HTR-8/SVneo (cell line): ENCODE measurements around the gene GLI3.

Experiments used
- DNase-seq: peaks from one replicate; pipeline ENCODE4 v3.0.0; 2011; ENCODE audit warnings: low spot score, mixed read lengths; ENCODE audit not compliant: insufficient read length
- FAIRE-seq: peaks from 2 replicates; lab custom pipeline; 2011; peaks lifted over from hg19 to GRCh38; lab: Jason Lieb, UNC

Gene GLI3

DNA sequence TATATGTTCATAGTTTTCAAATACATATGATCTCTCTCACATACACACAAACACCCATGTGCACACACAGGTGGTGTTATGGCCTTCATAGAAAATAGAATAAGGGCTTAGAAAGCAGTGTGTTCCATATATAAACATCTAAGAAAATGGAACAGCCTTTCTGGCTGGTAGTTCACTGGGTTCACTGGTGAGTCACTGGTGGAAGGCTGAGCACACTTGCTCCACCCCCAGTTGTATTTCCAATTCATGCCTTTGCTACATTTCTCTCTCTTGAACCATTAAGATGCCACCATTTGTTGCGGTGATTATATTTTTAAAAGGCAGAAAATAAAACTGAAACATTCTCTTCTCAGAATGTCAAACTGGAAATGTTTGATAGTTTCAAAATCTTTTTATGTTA, 252.1 kb downstream of the GLI3 start:
- no peak for FAIRE-seq

DNA sequence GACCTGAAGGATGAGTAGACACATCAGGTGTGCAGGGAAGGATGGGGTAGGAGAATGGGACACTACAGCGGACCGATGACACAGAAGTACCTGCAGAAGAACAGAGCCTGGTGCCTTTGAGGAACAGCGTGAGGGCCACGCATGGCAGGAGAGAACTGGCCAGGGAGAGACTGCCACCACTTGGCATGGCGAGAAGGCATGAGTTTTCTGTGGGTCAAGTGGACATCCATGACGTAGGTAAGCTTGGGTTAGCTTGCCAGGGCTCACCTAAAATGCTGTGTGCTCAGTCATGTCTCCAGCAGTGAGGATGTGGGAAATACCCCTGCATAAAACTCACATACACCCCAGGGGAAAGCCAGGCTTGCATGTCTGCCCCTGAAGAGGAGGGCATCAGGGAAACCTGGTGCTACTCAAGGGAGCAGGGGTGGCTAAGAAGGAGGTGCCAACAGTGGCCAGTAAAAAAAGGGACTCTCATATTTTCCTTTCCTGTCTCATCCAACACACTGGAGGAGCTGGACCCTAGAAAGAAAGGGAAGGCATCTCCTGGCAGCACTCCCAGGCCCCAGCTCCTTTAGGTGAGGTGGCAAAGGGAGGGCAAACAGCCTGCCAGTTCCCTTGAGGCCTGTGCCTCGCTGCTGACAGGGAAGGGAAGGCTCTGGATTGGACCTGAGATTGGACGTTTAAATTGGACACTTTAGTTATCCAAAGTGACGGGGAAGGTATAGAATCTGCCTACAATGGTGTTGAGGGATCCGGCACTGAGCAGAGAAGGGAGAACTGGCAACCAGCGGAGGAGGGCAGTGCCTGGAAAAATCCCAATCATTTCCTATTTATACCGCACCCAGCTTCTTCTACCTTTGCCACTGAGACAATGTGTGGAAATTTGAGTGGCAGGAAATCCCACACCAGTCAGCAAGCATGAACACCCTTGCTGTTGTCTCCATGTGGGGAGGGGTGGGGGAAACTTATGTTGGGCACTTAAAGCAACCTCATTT, 255.7 kb downstream of the GLI3 start:
- DNase-seq = no peak
- FAIRE-seq = no peak

More for the DNA sequence above, 252.1 kb downstream of the GLI3 start:
- no peak for DNase-seq

DNA sequence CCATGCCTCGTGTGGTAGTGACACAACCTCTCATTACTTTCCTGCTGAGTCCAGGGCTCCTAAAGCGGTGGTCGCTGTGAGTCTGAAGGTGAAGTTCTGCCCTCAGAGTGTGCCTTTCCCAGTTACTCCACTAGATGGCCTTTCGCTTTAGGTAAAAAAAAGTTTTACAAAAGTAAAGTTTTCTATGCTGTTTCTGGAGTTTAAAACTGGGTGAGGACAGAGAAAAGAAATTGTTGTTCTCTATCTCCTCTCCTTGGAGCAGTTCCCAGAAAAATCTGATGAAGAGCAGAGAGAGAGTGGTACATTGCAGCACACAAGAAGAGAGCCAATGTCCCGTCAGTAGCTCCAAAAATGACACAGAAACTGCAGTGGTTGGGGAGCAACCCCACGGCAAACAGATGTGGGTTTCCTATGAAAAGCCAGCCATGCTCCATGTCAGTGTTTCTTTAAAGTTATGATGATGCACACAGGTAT, 257.1 kb downstream of the GLI3 start:
- DNase-seq (peak; percentile 30), FAIRE-seq (no peak)

DNA sequence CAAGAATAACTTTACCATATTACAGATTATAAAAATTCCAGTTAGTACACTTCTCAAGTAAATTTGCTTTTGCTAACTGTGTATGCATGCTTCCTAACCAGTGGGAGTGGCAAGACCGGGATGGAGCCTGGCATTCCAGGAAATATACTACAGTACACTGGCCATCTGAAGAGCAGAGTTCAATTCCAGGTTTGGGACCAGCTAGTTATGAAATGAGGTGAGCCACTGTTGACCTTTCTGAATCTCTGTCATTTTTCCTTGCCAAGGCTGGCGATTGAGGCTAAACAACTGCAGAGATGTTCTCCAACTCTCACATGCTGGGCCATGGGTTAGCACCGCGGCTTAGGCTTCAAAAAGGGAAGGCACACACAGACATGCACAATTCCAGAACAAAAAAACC, 258.2 kb downstream of the GLI3 start:
- no peak for FAIRE-seq

DNA sequence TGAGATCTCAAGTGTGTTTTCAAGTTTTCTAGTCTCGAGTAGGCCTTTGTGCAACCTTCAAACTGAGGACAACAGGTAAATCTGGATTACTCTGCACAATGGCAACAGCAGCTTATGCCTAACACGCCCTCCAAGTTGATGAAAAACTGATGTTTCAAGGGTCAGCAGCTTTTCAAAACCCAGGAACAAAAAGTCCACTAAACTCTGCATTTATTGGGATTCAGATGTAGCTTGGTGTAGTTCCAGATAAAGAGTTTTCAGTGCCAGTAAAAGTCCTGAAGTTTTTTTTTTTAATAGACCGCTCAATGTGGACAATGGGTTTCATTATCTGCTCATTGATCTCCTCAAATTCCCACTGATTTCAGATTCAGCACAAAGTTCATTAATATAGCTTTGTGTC, 259.3 kb downstream of the GLI3 start:
- no peak for FAIRE-seq
- DNase-seq = no peak

More for the DNA sequence above, 258.2 kb downstream of the GLI3 start:
- no peak for DNase-seq

DNA sequence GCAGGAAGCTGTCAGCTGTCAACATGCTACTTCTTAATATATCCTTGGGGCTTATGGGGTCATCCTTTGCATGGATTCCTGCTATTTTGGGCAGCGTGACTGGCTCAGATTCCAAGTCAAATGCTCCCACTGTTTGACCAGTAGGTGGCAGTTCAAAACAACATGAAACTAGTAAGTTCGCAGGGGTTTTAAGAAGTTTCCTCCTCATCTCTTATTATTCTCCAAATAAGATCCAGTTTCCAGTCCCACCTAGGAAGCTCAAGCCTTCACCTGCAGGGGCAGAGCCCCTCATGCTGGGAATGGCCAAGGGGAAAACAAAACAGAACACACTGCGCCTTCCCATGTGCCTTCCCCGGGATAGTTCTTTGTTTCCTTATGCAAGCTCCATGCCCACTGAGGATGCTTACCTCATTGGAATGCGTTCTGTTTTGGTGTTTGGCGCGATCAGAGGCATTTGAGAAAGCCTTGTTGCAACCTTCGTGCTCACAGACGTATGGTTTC, 259.8 kb downstream of the GLI3 start:
- DNase-seq = peak; percentile 43
- FAIRE-seq = no peak

DNA sequence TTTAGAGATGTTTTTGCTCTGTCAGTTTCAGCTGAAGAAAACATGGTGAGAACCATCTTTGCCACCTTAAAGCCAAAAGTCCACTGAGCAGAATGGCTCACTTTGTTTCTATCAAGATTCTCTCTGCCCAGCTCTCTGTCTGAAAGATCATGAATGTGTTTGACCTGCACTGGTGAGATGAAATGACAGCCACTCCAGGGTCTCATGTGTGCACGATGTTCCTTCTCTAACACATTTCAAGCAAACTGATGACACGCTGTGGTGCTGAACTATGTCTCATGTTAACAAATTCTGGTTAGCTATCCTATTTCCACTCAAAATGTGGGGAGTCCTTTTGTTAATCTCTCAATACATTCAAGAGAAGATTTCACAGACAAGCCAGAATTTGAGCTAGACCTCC, 260.6 kb downstream of the GLI3 start:
- DNase-seq (no peak), FAIRE-seq (no peak)

DNA sequence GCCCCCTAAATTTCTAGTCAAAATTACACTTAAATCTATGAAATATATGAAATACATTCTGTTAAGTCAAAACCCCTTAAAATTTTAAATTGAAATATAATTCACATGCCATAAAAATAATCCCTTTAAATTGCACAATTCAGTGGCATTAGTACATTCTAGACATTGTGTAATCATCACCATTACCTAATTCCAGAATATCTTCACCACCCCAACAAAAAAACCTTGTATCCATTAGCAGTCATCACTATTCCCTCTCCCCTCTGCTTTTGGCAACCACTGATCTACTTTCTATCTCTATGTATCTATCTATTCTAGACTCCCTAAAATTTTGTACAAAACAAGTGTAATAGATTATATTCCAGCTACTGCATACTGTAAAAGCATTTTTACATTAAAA, 261.2 kb downstream of the GLI3 start:
- FAIRE-seq (no peak), DNase-seq (no peak)

DNA sequence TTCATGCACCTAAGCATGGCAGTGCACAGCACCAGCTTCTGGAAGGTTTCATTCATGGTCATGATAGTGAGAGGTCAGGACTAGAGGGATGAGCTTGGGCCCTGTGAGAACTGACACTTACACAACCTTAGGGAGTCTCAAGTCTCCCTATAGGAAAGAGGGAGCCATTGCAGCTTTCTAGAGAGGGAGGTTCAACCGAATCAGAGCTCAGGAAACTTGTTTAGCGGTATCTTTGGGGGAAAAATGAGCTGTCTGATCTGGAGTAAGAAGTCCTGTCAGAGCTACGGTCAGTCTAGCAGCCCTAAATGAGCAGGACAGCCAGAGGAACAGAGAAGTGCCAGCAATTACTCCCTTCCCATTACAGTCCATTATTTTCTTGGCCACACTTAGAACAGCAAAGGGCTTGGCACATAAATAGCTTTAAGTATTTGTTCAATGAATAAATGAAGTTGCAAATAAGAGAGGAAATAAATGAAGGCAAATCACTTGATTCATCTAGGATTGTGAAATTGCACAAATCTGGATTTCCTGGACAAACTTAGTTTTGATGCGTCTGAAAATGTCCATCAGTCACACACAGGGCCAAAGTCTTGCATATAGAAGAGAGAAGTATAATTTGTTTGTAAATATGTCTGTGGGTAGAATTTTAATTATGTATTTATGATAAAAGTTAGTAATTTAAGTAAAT, 262.0 kb downstream of the GLI3 start:
- FAIRE-seq (no peak), DNase-seq (no peak)

DNA sequence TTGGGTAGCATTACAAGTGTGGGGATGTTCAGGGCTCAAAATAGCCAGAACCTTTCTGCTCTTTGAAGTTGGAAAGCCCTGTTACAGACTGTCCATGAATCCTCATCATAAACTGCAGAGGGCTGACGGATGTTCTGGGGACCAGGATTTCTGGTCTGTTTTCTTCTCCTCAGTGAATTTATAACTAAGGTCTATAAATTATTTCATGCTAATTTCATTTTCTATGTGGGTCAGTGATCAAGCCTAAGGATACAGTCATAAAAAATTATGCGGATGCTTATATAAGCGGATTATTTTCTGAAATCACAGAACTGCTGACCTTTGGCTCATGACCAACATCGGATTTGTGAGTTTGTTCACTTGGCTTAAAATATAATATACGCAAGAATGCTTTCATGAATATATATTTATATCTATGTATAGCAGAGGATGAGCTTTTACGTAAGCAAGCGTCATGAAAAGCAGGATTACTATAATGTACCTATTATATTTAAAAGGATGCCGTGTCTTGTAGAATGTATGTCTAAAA, 263.7 kb downstream of the GLI3 start:
- FAIRE-seq (no peak), DNase-seq (no peak)

DNA sequence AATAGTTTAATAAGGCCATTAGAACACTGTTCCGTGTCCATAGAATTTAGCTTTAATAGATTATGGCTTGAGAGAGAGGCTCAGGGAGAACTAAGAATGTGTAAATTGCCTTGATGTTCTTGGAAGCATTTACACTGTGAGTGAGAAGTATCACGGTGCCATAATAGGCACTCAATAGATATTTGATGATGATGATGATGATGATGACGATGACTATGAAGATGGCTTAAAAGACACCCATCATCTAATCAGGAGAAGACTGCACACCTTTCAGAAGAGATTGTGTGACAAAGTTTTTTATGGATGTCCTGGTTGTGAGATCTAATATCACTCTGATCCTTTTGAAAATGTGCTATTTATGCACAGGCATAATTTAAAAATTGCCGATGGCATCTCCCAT, 264.2 kb downstream of the GLI3 start:
- FAIRE-seq (no peak), DNase-seq (no peak)

DNA sequence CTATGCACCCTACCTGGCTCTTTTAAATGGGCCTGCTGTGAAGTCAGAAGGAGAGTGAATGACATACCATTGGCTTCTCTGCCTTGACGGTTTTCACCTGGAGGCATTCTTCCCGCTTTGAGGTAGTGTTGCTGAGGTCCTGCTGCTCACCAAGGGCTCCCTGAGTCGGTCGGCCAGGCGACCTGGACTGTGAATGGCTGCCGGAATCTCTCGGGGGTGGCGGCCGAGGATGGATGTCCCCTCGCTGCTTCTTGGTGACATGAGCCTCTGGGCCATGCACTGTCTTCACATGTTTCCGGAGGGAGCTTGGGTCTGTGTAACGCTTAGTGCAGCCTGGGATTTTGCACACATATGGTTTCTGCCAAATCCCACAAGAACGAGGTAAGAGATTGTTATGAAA, 264.7 kb downstream of the GLI3 start:
- DNase-seq (no peak), FAIRE-seq (no peak)

DNA sequence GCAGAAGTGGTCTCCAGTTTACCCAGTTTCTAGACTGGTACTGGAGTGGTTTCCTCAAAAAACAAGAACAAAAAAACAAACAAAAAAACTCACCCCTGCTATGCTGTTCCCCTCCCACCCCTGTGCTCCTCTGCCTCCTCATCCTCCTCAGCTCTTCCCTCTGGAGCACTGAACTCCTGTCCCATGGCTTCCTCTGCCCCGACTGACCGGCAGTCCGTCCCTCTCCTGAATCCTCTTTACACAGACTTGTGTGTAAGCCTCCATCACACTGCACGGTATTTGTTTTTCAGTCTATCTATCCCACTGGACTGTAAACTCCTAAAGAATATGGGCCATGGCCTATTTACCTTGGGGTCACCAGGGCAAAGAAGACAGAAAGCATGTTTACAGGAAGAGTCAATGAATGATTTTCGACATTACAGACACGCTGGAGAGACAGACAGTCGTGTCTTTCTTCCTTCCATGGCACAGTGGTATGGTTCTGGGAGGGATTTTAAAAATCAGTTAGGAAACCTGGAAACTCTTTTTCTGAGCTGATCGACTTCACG, 265.3 kb downstream of the GLI3 start:
- FAIRE-seq (no peak), DNase-seq (no peak)

DNA sequence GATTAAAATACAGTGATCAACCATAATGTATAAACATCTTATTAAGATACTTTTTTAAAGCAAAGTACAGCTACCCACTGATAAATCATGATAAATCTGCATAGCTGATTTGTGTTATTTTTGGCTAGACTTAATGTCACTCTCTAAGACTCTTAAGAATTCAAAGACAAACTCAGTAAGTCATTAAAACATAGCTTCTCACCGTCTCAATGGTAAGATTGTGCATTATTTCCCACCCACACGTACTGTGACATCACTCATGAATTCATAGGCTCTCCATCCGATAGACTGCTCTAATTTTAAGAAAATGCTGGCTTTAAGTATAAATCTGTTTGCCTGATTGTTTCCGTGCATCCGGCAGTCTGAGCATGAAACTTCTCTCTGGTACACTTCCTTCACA, 266.1 kb downstream of the GLI3 start:
- FAIRE-seq = no peak
- no peak for DNase-seq

DNA sequence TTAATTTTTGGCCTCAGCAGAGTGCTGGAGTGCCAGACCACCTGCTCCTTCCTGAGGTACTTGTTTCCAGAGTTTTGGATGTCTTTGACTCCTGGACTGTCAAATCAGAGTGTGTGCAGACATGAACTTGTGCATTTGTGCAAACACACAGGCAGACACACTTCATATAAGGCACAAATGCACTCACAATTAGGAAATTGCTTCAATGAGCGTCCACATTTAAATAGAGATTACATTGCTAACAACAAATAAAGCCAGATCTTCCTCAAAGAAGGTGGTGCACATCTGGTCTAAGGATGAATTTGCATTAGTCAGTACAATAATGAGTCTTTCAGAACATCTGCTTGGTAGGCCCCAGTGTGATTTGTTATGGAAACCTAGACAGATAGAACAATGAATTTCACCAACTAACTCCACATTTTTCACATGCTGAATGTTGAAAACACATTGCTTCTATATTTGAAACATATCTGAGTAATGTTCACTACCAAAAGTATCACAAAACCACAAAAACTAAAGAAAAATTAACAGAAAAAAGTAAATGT, 267.4 kb downstream of the GLI3 start:
- FAIRE-seq (no peak), DNase-seq (no peak)

DNA sequence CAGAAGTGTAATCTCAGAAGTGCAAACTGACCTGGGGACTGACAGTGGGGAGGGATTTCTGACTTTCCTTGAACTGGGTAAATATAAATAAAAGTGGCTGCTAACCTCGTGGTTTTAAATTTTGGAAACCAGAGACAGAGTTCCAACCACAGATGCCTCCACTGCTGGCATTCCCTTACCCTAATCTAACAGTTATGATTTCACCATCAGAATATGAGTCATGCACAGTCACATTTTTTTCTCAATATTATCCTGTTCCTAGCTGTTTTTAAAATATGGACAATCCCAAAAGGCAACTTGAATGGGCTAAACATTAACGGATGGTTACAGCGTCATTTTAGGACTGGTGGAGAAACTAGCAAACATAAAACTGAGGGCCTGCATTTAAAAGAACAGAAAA, 269.9 kb downstream of the GLI3 start:
- DNase-seq (peak; percentile 39), FAIRE-seq (no peak)

DNA sequence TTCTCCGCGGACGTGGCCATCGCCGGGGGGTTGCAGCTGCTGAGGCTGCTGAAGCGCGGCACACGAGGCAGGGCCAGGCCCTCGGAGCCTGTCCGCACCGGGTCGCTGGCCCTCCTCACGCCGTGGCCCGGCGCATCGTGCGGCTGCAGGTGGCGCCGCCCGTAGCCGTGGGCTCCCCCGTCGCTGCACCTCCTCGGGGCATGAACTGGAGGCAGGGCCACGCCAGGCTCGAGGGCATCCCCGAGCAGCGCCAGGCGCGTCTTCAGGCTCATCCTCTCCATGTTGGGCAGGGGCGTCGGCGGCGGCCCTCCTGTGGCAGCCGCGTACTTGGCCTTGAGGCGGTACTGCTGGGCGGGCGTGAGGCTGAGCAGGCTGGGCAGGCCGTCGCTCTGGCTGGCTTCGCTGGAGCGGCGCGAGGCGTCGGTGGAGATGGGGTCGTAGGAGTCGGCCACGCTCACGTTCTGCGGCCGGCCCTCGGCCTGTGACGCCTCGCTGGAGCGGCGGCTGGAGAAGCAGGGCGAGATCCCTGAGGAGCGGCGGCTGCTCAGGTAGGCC, 271.0 kb downstream of the GLI3 start:
- no peak for DNase-seq
- no peak for FAIRE-seq

DNA sequence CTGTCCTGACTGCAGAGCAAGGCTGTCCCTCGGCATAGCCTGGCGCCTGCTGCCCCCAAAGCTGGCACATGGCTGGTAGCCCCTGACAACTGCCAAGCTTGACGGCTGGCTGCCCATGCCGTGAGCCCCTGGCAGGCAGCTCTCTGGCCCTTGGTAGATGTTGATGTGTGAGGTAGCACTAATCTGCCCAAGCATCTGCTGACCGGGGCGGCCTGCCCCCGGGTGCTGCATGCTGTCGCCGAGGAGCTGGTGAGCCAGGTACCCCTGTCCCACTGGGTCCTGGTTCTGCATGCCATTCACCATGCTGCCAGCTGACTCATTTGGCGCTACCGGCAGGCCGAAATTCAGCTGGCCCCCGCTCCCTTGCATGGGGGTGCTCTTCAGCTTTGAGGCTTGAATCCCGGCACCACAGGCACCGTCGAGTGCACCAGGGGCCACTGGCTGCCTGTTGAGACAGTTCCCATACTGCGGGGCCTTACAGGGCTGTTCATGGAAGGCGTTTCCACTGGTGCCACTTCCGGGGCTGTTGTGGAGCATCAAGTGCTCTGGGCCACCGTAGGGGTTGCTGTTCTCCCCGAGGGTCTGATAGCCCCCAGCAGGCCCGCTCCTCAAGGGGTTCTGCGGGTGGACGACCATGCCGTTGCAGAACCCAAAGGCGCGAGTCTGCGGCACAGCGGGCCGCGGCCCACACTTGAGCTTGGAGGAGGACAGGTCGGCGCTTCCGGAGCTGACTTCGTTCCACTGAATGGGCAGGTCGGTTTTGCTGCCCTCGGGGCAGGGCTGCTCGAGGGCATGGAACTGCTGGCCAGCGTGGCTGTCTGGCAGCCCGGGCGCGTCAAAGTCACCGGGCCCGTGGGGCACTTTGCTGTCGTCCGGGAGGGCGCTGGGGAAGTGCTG, 271.9 kb downstream of the GLI3 start:
- FAIRE-seq = no peak
- DNase-seq = no peak

DNA sequence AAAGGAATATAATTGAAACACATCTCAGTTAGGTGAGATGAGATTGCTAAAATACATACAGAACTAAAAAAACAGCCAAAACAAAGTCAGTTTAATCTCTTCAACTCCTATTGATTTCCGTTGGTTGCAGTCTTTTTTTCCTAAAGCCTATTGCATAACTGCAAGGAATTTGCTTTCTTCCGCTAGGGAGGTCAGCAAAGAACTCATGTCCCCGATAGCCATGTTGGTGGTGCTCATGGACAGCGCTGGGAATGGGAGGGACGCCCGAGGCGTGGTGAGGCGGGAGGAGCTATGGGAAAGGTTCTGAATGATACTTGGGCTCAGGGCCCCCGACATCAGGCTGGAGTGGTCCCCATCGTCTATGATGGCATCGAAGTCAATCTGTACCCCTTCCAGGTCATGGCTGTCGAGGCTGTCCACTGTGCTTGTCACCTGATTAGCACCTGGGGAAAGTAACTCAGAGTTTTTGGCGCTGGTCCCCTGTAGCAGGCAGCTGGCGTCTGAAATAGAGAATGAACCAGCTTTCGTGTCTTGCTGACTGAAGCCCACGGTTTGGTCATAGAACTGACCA, 272.7 kb downstream of the GLI3 start:
- FAIRE-seq (no peak), DNase-seq (no peak)
